Inflammatory macrophage treated with lipopolysaccharide for 1 hour (primary cell): ENCODE results near the gene GSC2.
A peak's percentile ranks its signal among the peaks of the same experiment; 100 is the strongest.

Source experiments
- DNase-seq, 2 donors: peaks; one replicate each; pipeline ENCODE4 v3.0.0-alpha.2; 2020 to 2022

The GSC2 gene, protein sequence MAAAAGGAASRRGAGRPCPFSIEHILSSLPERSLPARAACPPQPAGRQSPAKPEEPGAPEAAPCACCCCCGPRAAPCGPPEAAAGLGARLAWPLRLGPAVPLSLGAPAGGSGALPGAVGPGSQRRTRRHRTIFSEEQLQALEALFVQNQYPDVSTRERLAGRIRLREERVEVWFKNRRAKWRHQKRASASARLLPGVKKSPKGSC

GRCh38 chr22:19149991-19150390 lies at the start of gene GSC2:
TSS of gene GSC2 (minus strand) at chr22:19150292. CDS start at chr22:19150283, 9 bp downstream.
- no peak for DNase-seq

DNA sequence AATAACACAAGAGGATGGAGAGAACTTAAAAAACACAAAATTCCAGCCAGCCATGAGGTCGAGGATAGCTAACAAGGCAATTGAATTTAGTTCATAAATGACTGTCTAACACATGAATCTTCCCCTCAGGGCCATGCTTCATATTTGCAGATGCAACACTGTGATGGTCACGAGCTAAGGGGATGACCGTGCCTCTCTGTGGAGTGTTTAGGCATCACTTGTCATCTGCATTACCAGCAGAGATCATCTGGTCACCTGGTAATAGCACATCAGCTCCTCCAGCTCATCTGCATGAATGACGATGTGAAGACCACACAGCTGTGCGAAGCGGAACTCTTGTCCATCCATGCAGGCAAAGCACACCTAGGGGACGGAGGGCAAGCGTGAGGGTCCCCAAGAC lies 49.4 kb upstream of the GSC2 start:
- DNase-seq: no peak

GRCh38 chr22:19197997-19198865 lies 48.1 kb upstream of the GSC2 start:
- DNase-seq: no peak

DNA sequence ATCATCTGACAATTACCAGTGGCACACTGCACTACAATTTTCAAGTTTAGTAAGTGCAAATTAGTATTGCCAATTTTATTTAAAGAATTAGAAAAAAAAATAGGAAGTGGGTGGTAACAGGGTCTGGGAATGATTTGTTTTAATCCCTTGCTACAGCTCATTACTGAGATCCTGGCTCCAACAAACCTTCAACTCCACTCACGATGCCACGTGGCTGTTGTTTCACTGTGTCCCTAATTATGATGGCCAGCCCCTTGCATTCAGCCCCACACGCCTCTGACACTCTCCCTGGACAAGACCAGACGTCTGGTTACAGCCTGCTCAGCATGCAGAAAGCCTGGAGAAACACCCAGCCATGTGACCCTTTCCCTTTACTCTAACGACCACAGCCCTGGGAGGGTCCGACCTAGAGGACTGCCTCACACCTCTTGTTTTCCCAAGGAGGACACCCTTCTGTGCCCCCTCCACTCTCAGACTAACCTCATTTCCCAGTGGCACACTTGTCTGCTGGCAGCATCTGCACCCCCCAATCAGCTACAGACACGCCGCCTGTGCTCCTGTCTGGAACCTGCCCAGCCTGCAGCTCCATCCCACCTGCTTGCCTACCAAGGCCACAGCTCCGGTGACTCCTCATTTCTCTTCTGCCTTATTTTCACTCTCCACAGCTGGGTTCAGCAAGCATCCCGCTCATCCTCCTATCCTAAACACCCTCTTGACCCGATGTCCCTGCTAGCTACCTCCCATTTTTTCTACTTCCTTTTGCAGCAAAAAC lies 46.9 kb upstream of the GSC2 start:
- DNase-seq: no peak

- no peak for DNase-seq
Measured at GRCh38 chr22:19195796-19196731, 46.0 kb upstream of the GSC2 start.

DNA sequence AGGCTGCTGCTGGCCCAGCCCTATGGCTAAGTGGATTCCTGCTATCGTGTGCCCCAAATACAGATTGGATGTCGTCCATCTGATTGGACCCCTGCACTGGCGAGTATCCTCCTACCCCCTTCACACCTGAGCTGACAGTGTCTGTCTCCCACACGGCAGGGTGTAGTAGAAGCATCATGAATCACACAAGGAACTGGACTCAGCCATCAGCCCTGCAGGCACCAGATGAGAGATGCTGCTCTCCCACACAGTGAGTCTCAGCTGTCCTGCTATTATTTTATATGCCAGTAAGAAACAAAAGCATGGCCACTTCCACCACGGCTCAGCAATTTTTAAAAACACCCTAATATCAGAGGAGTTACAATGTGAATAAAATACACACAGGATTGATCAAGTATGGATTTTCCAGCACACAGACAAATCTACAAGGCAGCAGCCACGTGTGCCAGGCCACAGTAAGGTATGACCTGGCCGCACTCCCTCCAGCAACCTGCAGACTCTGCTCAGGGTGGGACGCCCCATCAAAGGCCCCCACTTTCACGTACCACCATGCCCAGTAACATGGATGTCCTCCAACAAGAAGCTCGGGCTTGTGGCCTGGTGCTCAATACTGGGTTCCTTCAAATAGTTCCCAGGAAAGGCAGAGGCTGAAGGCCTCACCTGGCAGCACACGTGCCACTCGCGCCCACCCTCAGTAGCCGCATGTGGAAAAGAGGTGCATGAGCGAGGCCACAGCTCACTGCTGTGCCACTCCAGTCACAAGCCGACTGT lies 44.9 kb upstream of the GSC2 start:
- no peak for DNase-seq

DNA sequence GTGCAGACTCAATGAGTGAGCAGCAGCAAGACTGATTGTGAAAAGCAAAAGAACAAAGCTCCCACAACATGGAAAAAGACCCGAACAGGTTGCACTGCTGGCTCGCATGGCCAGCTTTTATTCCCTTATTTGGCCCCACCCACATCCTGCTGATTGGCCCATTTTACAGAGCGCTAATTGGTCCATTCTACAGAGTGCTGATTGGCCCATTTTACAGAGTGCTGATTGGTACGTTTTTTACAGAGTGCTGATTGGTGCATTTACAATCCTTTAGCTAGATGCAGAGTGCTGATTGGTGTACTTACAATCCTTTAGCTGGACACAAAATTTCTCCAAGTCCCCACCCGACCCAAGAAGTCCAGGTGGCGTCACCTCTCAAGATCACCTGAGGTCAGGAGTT lies 43.8 kb upstream of the GSC2 start:
- no peak for DNase-seq

DNA sequence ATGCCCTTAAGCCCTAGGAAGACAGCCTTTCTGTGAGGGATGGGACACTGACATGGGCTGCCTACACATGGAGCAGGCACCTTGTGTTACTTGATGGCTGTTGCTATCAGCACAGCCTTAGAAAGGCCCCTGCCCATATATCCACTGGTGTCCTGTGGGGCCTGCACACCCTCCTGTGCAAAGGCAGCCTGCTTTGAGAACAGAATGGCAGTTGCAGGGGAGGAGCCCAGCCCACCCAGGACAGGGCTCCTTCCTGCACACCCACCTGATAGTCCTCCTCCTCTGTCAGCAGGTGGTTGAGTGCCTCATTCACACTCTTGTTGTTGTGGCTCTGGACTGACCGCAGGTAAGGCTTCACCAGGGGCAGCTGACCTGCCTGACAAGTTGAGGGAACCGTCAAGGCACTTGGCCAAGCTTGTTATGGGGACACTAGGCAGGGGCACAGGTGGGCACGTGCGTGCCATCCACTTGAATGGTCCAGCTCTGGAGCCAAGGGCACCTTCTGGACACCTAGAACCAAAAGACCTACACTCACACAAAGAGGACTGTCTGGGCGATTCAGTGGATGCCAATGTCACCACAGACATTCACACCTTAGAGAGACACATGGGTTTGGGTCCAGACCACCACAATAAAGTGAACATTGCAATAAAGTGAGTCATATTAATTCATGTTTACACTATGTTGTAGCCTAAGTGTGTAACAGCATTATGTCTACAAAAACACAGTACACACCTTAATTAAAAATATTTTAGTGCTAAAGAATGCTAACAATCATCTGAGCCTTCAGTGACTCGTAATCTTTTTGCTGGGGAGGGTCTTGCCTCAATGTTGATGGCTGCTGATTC lies 37.8 kb upstream of the GSC2 start:
- DNase-seq: no peak

GRCh38 chr22:19184276-19184997 lies 34.3 kb upstream of the GSC2 start:
- DNase-seq: no peak

DNA sequence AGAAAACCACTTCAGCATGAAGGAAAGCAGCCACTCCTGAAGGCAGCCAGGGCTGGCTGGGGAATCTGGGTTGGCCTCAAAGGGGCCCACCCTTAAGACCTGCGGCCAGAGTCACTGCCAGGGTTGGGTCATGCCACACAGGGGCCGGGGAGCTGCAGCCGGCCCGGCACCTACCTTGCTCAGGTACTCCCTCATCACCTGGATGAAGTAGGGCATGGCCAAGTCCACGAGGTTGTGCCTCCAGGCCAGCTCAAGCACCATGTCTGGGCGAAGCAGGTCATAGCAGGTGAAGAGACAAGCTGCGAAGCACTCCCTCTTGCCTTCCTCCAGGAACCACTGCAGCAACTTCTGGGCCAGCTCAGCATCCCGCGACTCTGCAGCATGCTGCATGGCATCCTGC lies 33.1 kb upstream of the GSC2 start:
- no peak for DNase-seq

DNA sequence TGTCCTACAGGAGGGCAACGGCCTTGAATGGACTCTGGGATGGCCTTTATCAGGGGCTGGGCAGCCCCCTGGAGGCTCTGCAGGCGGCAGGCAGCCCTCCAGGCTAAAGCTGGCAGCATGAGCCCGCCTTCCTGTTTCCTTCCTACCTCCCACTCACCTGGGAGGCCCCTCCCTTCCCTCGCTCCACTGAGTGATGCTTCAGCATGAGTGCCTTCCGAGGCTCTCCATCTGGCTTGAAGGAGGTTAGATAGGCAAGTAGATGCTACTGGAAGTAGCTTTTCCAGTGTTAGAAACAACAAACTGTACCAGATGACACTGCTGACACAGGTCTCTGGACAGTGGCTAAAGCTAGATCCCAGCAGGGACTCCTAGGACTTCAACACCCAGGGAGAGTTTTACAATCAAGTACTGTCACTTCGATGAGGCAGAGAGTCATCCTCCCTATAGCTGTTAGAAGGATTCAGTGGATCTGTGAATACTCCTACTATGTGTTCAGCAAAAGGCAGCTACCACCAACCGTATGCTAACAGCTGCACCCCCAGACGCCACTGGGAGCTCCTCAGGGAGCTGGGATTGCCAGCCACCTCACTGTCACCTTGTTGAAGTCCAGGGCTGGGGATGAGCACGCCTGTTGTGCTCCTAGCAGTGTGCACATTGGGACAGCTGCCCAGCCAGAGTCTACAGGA lies 32.5 kb upstream of the GSC2 start:
- no peak for DNase-seq

DNA sequence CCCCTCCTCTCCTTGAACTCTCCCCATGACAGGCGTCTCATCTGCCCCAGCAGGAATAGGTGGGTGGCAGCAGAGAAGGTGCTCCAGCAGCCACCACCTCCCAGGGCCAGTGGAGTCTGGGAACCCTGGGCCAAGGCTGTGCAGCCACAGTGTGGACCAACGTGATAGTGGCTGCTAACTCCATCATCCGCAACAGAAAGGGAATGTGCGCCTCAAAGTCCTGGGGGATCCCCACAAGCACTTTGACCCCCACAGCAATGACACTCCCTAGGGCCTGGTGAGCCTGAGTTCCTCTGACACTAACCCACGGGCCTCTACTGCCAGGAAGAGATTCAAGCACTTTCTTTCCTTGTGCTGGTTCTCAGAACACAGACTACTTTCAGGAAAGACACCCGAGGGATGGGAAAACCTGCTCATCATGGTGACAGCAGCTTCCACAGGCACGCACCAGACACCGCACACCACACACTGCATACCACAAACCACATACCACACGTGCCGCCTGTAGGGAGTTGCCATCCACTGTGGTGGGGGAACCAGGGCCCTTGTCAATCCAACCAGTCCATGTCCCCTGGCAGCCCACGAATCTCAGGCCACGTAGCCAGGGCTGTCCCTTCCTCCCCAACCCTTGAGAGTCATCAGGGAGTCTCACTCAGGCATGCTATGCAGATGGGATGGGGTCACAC lies 31.8 kb upstream of the GSC2 start:
- DNase-seq: no peak

- DNase-seq: no peak
Measured at GRCh38 chr22:19180740-19181410, 30.8 kb upstream of the GSC2 start.

DNA sequence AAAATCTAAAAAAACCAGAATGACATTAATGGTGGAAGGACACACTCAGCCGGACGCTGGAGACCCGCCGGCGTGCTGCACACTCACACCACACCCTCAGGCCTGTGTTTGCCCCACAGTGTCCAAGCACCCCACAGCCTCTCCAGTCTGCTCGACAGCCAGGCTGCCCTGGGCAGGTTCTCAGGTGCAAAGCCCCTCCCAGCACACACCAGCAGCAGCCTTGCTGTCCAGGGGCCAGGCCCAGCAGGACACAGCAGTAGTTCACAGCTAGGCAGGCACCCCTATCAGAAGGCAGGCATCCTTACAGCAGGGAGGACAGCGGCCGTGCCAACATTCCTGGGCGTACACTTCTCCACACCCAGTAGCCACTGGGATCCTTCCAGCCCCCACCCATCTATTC lies 30.1 kb upstream of the GSC2 start:
- no peak for DNase-seq

GRCh38 chr22:19179497-19180048 lies 29.5 kb upstream of the GSC2 start:
- DNase-seq: peak; percentile 33 to 71

DNA sequence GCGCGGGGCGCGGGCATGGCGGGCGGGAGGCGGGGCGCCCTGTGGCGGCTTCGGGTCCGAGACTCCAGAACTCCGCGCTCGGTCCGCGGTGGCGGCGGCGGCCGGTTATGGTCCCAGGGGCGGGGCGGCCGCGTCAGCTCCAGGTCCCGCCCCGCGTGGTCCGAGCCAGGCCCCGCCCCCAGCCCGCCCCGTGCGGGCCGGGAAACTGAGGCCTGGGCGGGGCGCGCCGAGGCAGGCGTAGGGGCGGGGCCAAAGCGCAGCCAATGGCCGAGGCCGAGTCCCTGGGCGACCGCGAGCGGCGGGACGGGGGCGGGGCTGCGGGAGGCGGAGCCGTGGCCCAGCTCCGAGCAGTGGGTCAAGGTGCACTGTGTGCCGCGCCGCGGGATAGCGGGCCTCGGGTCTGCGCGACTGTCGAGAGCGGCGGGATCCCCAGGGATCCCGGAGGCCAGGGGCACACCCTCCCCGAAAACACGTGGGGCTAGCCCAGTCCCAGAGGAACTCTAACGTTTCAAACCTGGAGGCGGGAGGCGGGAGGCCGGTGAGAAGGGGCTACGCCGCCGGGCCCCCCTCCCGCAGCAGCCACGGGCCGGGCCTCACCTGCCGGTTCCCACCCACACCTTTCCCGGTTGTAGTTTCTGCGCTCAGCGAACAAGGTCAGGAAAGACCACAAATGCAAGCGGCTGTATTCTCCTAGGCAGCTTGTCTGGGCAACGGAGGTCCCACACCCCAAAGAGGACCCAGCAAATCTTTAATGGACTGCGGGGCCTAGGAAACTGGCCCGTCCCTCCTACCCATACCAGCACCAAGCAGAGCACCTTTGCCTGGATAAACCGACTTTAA lies 28.8 kb upstream of the GSC2 start, which contains the start of gene SLC25A1:
SLC25A1 (minus strand) TSS at position 80 of the 840 bp plus-strand sequence; CDS start at position 17, 63 bp downstream.
- DNase-seq: peak; percentile 87 to 93
